Measurements from ENCODE around the gene MAP4K1.
"Not testable (repeated sequence)": the region's sequence is repeated elsewhere in the genome, so short reads cannot be mapped to it uniquely, and the experiment has no call there.

Gene MAP4K1

DNA sequence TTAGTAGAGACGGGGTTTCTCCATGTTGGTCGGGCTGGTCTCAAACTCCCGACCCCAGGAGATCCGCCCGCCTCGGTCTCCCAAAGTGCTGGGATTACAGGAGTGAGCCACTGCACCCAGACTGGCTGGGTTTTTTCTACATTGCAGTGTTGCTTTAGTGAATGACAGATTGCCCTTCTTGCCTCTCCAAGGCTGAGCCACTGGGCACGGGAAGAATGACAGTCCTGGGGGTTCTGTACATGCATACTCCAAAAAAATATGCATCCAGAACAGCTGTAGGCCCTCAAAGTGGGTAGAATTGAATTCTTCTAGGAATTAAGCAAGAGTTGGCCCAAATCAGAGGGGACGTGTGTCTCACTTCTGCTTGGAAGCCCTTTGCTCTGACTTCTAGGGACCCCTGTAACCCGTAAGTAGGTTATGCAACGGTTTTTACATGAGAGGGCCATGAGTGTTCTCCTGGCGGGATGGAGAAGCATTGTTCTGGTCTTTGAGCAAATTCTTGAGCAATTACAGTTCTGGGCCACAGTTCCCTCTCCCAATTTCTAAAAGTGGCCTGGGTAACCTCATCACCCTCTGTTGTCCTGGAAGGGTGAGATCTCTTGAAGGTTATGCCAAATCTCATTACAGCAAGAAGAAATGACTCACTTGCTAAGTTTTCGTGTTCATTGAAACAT, 33.3 kb upstream of the MAP4K1 start:
- no peak for DNase-seq

DNA sequence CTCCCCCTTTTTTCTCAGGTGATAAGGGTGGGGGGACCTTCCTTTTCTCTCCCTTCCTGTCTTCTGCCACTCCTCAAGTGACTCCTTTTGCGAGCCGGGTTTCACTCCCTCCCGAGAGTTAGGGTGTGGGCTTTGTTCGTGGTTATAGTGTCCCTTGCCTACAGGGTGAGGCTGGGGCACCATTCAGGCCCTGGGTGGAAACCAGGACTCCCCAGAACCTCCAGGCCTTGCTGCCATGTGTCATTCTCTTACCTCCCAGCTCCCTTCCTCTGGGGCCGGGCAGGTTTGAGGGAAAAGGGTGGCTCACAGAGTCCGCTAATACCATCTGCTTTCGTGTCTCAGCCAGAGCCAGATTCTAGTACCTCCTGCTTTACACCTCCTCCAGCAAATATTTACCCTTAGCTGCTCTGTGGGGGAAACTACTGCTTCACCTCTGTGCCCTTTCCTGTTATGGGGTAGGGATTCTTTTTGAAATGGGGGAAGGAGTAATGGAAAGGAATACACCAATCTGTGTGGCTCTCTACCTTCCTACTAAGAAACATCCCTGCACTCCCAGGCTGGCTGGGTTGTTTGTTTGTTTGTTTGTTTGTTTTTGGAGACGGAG, 32.5 kb upstream of the MAP4K1 start:
- no peak for DNase-seq

- peak in 1 of 2 experiments; percentile 31 for DNase-seq
Measured at GRCh38 chr19:38649305-38650171, 31.8 kb upstream of the MAP4K1 start.

DNA sequence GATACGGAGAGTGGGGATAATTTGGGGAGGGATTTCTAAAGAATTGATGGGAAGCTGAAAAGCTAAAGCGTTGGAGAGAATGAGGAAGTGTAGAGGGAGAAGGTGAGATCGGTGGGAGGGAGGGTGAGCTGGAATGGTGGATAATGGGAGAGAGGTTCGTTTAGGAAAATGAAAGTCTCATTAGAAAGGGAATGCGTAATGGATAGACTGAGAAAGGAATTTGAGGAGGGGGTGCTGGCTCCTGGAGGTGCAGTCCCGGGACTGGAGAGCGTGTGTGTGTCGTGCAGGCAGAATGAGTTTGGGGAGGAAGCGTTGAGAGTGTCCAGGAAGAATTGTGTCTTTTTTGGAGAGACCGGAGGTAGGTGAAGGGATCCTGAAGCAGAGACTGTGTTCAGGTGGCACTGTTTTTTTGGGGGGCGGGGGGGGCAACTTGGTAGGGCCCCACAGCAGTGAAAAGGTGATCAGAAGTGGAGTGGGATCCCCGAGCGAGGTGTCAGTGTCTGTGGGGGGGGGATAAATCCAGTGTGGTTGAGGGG, 31.1 kb upstream of the MAP4K1 start:
- DNase-seq, result no peak

- DNase-seq, result no peak
Measured at GRCh38 chr19:38647966-38648768, 30.4 kb upstream of the MAP4K1 start.

- peak; percentile 71 to 85 for DNase-seq
Measured at GRCh38 chr19:38647368-38647965, 29.7 kb upstream of the MAP4K1 start, which contains the start of gene ACTN4. Gene ACTN4 (plus strand): TSS chr19:38647649. CDS start chr19:38647746, 97 bp downstream.

DNA sequence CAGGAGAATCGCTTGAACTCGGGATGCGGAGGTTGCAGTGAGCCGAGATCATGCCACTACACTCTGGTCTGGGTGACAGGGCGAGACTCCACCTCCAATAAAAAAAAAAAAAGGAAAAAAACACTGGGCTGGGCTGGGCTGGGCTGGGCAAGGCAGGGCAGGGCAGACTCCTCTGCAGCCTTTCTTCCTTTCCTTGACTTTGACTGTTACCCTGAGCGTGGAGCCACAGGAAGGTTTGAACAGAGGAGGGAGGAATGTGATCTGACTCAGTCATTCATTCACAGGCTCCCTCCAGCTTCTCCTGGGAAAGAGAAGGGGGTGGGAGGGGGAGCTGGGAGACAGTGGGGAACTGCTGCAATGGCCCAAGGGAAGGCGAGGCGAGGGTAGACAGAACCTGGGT, 27.0 kb upstream of the MAP4K1 start:
- no peak for DNase-seq

DNA sequence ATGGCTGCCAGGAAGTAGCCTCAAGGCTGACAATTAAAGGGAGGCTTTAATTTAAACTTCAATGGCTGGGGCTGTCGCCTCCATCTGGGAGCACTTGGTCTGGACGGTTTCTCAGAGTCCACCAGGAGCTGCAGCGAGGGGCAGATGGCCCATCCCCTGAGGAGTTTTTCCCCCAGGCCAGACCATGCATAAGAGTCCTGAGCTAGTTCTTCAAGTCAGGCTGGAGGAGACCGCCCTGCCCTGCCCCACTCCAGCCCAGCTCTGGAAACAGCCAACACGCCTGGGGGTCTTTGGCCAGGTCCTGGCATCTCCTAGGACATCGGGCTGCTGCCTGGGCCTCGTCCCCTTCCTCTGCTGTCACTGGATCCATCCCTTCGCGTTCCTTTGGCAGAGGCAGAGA, 24.4 kb upstream of the MAP4K1 start:
- DNase-seq, result no peak

DNA sequence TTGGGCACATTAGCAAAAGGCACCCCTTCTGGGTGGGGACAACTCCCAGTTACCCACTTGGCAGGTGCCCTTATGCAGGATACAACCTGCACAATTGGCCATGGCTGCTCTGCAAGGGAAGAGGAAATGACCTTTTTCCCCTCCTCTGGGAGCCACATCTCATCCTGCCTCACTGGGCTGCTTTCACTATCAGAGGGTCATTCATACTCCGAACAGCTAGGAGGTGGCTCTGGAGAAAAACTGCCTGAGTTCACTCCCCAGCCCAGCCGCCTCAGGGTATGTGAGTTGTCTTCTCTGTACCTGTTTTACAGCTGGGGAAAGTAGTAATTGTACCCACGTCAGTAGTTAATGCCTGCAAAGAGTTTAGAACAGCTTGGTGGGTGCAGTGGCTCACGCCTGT, 22.6 kb upstream of the MAP4K1 start:
- no peak for DNase-seq

GRCh38 chr19:38639679-38640078, 21.9 kb upstream of the MAP4K1 start:
- no peak for DNase-seq

- no peak for DNase-seq
Measured at GRCh38 chr19:38638461-38638860, 20.7 kb upstream of the MAP4K1 start.

- no peak for DNase-seq
Measured at GRCh38 chr19:38635483-38636399, 18.0 kb upstream of the MAP4K1 start.

DNA sequence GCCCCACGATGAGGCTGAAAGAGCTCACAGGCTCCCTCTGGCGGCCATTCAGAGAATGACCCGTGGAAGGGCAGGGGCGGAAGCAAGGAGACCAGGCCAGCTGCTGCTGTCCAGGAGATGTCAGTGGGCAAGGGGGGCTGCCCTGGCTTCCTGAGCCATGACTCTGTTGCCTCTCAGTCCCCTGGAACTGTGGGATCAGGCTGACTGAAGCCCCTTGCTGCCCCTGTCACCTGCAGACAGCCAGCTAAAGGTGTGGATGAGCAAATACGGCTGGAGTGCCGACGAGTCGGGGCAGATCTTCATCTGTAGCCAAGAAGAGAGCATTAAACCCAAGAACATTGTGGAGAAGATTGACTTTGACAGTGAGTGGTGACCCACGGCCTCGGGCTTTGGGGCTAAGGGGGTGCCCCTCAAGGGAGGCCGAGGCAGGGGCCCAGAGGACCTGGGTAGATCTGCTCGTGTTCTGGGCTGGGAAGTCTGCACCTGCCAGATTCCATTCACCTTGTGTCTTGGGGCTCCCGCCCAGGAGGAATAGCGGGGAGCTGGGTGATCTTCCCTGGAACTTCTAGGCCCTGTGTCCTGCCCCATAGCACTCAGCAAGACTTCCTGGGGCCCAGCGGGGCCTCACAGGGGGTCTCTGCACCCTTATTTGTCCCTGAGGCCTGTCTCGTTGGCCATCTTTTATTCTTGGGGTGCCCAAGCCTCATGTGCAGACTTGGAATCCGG, 17.2 kb upstream of the MAP4K1 start:
- DNase-seq, result peak in 1 of 2 experiments; percentile 51

- DNase-seq, result no peak
Measured at GRCh38 chr19:38632476-38633213, 14.9 kb upstream of the MAP4K1 start.

DNA sequence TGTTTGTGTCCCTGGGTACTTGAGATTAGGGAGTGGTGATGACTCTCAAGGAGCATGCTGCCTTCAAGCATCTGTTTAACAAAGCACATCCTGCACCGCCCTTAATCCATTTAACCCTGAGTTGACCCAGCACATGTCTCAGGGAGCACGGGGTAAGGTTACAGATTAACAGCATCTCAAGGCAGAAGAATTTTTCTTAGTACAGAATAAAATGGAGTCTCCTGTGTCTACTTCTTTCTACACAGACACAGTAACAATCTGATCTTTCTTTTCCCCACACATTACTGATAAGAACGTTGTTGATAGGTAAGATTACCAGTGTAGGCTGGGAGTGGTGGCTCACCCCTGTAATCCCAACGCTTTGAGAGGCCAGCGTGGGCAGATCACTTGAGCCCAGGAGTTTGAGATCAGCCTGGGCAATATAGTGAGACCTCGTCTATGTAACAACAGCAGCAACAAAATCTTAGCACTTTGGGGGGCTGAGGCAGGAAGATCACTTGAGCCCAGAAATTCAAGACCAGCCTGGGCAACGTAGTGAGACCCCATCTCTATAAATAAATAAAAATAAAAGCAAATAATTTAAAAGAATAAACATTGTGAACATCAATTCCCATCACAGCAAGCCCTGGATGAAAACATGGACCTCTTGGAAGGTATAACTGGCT, 14.2 kb upstream of the MAP4K1 start:
- not testable (repeated sequence) for DNase-seq

DNA sequence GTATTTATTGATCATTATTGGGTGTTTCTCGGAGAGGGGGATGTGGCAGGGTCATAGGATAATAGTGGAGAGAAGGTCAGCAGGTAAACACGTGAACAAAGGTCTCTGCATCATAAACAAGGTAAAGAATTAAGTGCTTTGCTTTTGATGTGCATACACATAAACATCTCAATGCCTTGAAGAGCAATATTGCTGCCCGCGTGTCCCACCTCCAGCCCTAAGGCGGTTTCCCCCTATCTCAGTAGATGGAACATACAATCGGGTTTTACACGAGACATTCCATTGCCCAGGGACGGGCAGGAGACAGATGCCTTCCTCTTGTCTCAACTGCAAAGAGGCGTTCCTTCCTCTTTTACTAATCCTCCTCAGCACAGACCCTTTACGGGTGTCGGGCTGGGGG, 13.5 kb upstream of the MAP4K1 start:
- not testable (repeated sequence) for DNase-seq

GRCh38 chr19:38629568-38629967, 11.8 kb upstream of the MAP4K1 start:
- no peak for DNase-seq

GRCh38 chr19:38626401-38626800, 8.6 kb upstream of the MAP4K1 start:
- no peak for DNase-seq

GRCh38 chr19:38624822-38625221, 7.1 kb upstream of the MAP4K1 start:
- DNase-seq, result no peak

Measured in SW 1271 (cell line).